HG03520 (cell line): Measurements from ENCODE around the gene NUS1.
"Not testable (repeated sequence)": the region's sequence is repeated elsewhere in the genome, so short reads cannot be mapped to it uniquely, and the experiment has no call there.

ENCODE experiments used
- ATAC-seq: cut with Tn5 transposase; IDR thresholded peaks from one replicate; pipeline ENCODE4 v1.9.1; 2021; ENCODE audit warnings: mild to moderate bottlenecking, moderate library complexity; ENCODE audit not compliant: unreplicated experiment

Gene NUS1

DNA sequence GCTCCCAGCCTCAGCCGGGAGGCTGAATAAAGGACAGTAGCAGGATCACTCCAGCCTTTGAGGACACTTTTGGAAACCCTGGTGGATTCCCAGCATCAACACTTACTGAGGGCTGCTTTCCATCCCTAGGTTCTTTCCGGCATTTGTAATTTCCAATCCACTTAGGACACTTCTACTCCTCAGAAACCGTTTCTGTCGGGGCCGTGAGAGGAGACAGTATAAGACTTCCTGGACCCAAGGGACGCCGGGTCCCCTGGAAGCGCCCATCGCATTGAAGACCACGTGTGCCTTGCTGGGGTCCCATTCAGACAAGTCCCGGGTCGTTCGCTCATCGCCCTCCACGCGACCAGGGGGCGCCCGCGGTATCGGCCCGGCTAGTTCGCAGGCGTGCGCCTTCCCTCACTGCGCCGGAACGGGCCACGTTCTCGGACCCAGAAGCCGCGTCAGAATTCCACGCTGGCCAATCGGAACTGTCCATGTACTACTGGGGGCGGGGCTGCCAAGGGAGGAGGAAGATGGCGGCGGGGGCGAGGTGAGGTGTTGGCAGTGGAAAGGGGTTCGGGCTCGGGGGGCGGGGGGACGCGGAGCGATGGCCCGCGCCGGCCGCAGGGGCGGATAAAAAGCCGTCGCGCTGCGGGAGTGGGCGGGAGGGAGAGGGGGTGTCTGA is at the start of gene NUS1:
NUS1 (plus strand) TSS at position 479 of the 667 bp plus-strand sequence. CDS start 202 bp downstream, outside the sequence.
- peak; percentile 97 for ATAC-seq

DNA sequence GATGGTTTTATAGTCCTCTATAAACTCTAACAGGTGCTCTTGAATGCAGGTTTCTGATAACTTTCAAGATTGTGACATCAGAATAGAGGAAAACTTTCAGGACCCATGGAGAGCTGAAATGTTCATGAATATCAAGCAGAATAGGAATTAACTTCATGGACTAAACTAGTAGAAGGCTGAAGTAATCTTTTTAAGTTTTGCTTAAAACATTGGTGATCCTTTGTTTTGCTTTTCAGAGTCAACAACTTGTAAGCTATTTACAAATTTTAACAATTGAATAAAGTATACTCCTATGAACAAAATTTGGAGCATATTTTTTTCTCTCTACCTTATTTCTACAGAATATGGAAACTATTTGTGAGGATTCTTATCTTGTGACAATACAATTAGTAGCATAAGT is 47.7 kb upstream of the NUS1 start:
- no peak for ATAC-seq

DNA sequence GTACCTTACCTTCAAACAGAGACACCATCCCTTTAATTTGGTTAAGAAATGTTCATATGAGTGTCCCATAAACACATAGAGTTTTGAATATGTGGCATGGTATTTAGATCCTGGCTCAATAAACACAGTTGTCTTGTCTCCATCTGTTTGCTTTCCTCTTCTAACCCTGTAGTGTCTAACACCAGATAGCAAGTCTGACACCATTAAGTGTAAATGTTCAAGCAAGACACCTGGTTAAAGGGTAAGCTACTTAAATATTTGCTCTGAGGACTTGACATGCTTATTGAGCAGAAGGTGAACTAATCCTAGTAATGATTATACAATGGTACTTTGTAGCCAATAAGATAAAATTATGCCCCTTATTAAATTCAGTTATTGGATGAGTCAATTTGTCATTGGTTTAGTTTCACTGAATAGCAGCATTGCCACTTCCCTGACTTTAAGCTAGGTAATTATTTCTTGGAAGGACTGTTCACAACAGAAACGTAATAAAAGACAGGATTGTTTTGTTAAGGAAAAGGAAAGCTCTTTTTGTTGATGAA is 46.1 kb upstream of the NUS1 start:
- ATAC-seq: no peak

DNA sequence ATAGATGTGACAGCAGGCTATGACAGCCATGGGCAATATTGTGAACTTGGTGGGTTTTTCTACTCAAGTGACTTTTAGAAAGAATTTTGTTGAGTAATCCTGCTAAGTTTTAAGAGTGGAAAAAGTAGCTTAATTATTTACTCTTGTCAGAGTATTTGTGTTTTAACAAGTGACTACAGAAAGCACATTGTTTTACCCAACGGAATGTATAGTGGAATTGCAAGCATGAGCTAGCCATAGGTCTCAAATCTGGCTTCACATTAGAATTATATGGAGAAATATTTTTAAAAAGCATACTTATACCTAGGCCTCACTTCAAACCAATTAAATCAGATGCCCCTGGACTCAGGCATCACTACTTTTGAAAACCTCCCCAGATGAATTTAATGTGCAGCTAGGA is 37.5 kb upstream of the NUS1 start:
- no peak for ATAC-seq

DNA sequence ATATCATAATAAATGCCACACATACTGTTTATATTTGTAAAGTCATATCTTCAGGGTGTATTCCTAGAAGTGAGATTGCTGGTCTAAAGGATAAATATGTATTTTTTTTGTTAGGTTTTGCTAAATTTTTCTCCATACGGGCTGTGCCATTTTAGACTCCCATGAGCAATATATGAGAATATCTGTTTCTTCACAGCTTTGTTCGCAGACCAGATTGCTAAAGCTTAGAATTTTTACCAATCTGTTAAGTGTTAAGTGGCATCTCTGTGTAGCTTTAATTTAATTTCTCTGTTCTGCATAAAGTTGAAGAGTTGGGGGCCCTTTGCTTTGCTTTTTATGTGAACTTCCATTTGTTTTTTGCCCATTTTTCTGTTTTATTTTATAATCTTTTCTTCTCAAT is 32.3 kb upstream of the NUS1 start:
- no peak for ATAC-seq

DNA sequence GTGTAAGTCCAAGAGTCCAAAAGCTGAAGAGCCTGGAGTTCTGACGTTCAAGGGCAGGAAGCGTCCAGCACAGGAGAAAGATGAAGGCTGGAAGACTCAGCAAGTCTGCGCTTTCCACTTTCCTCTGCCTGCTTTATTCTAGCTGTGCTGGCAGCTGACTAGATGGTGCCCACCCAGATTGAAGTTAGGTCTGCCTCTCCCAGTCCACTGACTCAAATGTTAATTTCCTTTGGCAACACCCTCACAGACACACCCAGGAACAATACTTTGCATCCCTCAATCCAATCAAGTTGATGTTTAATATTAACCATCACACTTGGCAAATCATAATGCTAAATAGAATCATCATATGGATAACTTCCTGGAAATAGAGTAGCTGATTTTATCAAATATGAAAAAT is 23.3 kb upstream of the NUS1 start:
- not testable (repeated sequence) for ATAC-seq

DNA sequence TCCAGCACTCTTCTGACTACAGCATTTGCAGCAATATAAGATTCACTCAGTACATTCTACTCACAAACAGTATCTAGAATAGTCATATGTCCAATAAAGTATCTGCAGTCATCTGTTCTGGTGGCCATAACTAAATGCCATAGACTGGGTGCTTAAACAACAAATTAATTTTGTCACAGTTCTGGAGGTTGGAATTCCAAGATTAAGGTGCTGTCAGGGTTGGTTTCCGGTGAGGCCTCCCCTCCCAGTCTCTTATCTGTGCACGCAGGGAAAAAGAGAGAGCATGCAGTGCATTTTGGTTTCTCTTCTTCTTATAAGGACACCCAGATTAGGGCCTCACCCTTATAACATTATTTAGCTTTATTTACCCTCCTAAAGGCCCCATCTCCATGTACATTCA is 21.3 kb upstream of the NUS1 start:
- no peak for ATAC-seq

DNA sequence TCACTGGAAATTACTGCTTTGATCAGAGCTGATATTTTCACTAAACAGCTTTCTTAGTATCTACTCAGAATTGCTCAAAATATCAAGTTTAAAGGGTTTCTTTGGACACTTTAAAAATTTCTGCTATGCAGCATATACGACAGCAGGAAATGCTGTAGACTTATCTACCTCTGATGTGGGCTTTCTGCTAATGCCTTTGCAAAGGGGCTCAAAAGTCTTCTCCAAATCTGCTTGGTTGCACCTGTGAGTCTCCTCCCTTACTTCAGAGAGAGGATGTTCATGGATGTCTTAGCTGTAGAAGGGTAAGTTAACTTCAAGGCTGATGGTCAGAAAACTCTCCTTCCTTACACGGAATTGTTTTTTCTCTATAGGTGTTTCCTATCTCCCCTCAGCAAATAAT is 19.9 kb upstream of the NUS1 start:
- no peak for ATAC-seq

DNA sequence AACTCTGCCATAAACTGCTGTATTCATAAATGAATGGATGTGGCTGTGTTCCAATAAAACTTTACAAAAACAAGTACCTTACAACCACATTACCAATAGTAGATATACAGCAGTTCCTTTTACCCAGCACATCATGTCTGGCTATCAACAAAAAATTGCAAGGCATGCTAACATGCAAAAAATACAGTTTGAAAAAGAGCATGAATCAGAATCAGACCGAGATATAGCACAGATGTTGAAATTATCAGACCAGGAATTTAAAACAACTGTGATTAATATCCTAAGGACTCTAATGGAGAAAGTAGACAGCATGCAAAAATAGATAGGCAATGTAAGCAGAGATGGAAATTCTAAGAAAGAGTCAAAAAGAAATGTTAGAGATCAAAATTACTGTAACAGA is 8.4 kb upstream of the NUS1 start:
- no peak for ATAC-seq

DNA sequence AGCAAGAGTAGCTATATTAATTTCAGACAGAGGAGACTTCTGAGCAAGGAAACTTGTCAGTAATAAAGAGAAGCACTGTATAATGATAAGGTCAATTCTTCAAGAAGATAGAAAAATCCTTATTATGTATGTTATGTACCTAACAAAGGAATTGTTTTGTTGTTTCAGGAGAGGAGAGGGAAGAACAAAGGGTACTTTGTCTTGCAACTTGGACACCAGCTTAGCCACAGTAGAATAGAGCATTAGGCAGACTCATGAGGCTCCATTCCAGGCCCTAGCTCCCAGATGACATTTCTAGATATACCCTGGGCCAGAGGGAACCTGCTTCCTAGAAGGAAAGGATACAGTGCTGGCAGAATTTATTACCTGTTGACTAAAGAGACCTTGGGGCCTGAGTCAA is 6.5 kb upstream of the NUS1 start:
- no peak for ATAC-seq

DNA sequence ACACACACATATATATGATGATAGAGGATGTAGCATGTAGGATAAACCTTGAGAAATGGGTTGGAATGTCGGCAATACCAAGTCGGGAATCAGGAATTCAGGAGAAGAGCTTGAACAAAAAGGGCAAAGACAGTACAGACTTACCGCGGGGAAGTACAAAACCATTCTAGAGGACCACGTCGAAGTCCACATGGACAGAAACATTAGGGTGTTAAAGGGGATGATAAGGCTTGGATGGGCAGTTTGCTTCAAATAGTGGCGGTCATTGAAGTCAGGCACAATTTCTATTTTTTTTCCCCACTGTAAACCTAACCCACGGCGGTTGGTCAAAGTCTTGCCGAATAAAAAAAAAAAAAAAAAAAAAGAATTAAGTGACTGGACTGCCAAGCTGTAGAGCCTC is 766 bp upstream of the NUS1 start:
- ATAC-seq: no peak

DNA sequence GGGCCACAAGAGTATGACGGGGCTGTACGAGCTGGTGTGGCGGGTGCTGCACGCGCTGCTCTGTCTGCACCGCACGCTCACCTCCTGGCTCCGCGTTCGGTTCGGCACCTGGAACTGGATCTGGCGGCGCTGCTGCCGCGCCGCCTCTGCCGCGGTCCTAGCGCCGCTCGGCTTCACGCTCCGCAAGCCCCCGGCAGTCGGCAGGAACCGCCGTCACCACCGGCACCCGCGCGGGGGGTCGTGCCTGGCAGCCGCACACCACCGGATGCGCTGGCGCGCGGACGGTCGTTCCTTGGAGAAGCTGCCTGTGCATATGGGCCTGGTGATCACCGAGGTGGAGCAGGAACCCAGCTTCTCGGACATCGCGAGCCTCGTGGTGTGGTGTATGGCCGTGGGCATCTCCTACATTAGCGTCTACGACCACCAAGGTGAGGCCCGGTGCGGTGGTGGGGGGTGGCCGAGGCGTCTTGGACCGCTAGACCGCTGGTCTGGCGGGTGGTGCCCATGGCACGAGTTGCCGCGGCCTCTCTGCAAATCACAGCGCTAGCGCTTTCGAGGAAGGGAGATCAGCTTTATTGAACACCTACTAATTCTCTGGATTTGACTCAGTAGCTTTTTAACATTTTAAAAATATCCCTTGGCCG is 511 bp downstream of the NUS1 start:
- peak; percentile 15 for ATAC-seq

DNA sequence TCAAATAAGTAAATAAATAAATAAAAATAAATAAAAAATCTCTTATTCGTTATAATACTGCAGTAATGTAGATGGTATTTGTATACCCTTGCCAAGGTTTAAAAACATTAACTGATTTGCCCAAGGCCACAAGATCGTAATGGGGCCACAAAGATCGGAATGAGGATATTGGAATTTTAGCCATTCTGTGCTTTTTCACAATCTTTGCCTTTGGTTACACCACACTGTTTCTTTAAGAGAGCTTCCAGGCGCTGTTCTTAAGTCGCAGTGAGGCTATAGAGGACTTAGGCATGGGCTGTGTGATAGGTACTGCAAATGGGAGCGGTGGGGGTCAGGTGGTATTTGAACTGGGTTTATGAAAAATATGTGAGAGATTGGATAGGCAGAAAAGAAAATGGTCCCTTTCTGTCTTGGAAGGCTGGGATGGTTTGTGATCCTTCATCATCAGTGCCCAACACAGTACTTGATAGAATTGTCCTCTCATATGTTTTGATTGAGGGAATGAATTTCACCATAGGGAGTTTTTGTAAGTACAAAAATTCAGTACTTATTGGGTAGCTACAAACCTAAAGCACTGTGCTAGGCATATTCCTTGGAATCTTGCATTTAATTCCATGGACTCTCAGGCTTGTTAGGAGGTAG is 1.4 kb downstream of the NUS1 start:
- ATAC-seq: no peak

DNA sequence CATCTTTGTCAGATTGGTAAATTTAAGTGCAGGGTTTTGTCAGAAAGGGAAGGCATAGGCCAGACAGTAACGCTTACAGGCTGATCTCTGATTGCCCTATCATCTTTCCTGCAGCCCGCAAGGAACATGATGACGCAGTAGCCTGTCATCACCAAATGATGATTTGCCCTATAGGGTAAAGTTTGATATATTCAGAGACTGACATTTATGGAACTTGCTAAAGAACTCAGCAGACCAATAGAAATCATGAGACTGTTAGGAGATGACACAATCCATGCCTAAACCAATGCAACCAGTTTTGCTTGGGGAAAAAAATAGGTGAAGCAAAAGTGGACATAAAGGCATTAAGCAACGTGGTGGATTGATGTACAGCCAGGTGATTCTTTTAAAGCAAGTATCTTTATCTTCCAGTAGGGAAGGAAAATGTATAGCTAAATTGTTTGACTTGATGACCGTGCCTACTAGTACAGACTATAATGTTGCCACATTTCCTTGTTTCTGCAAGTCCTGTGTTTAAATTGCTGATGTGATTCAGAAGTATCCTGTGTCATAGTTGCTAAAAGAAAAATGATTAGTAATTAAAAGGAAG is 2.4 kb downstream of the NUS1 start:
- no peak for ATAC-seq

DNA sequence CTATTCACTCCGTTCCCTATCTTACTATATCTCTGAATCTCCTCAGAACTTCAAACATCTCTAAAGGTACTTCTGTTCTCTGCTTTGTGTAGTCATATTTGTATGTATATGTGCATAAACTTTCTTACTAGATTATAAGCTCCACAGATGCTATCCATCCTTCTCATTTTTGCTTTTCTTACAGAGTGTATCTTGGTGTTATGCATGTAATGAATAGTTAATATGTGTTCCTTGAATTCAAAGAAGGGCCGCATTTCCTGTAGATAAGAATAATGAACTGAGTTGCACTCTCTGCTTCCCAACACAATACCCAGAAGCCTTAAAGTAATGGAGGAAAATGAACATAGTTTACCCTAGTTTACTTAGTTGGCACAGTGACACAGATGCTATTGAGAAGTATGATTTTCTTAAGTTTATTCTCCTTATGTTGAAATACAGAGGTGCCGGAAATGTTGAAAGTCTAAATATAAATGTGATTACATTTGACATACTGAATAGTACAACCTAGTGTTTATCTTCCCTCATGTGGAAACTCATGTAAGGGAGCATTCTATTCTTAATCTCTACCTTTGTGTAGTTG is 6.0 kb downstream of the NUS1 start:
- no peak for ATAC-seq

DNA sequence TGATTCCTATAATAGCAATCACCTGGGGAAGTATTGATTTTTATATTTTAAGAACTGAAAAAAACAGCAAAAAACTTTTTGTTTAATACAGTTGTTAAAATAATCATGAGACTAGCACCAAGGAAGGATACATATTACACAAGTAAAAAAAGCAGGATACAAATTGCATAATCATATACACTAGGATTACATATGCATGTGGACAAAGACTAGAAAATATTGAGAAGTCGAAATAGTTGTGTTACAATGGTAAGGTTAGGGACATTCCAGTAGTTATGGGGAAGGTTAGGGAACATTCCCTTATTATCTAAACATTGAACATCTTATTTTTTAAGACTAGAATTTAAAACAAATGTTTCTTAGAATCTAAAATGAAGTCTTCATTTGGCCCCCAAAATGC is 9.5 kb downstream of the NUS1 start:
- ATAC-seq: no peak

DNA sequence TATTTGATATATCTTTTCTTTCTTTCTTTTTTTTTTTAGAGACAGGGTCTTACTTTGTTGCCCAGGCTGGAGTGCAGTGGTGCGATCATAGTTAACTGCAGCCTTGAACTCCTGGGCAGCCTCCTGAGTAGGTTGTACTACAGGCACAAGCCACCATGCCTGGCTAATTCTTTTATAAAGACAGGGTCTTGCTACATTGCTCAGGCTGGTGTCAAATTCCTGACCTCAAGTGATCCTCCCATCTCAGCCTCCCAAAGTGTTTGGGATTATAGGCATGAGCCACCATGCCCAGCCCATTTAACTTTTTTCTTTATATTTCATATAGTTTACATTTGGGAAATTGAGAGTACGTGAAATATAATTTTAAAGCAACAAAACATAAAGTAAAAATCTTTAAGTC is 10.1 kb downstream of the NUS1 start:
- ATAC-seq: no peak

DNA sequence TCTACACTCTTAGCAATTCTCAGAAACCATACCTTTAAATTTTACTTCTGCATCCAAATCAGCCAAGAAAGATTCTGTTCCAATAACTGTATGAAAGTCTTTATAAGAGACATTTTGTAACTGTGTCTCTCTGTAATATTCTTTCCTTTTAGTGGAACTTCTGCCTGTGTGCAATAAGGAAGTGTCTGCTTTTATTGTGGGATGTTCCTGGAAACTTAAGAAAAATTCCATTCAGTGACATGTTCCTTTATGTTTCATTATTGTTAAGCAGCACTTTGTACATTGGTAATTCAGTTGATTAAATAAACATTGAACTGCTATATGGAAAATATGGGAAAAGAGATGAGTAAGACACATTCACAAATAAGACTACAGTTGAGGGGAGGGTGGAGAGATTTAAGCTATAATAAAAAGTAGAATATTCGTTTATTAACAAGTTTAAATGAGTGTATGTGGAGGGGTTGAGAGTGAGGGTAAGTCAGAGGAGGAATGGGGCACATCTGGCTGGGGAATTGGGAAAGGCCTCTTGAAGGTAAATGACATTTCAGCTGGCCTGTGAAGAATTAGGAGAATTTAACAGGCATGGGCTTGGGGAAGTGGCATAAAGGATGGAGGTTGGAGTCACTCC is 11.9 kb downstream of the NUS1 start:
- no peak for ATAC-seq

DNA sequence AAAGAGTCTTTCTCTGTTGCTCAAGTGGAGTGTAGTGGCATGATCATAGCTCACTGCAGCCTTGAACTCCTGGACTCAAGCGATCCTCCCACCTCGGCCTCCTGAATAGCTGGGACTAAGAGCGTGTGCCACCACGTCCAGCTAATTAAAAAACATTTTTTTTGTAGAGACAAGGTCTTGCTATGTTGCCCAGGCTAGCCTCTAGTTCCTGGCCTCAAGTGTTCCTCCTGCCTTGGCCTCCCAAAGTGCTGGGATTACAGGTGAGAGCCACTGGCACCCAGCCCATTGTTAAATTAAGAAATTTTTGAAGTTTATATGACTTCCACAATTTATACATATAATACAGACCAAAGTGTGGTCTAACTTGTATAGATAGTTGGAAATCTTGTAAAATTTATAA is 14.3 kb downstream of the NUS1 start:
- not testable (repeated sequence) for ATAC-seq

DNA sequence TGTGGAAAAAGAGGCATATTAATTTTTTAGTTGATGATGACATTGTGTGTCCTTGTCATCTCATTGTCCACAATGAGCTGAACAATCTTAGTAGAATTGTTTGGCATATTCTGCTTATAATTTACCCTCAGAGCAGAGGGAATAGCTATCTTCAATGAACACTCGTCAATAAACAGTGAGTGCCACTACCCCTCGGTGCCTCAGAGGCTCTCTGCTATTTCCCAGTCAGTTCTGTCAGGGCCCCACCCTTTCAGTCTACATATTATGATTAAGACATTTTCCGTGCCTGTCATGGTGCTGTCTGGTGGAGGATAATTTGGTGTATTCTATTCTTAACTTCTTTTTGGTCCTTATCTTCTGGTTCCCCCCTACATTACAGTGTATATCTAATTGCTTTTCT is 31.2 kb downstream of the NUS1 start:
- ATAC-seq: no peak

DNA sequence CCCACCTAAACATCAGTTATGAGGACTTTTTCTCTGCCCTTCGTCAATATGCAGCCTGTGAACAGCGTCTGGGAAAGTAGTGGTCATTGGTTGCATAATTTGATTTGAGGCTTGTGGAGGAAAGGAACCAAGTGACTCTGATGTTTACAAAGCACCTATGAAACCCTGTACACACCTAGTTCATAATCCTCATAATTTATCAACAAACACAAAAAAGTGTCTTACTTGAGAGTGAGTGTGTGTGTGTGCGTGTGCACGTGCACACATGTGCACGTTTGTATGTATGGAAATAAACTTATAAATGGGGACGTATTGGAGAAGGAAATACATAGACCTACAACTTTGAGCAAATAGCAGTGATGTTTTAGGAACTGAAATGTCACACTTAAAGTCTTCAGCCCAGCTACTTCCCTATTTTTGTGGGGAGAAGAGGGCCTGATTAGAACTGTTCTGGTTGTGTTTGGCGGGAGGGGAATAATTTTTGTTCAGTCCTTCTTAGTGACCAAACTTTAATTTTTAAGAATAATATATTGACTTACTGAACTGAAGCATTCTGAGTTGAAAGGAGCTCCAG is 31.8 kb downstream of the NUS1 start:
- ATAC-seq: not testable (repeated sequence)
